Measurements from ENCODE around the gene MTR.

MTR gene

DNA sequence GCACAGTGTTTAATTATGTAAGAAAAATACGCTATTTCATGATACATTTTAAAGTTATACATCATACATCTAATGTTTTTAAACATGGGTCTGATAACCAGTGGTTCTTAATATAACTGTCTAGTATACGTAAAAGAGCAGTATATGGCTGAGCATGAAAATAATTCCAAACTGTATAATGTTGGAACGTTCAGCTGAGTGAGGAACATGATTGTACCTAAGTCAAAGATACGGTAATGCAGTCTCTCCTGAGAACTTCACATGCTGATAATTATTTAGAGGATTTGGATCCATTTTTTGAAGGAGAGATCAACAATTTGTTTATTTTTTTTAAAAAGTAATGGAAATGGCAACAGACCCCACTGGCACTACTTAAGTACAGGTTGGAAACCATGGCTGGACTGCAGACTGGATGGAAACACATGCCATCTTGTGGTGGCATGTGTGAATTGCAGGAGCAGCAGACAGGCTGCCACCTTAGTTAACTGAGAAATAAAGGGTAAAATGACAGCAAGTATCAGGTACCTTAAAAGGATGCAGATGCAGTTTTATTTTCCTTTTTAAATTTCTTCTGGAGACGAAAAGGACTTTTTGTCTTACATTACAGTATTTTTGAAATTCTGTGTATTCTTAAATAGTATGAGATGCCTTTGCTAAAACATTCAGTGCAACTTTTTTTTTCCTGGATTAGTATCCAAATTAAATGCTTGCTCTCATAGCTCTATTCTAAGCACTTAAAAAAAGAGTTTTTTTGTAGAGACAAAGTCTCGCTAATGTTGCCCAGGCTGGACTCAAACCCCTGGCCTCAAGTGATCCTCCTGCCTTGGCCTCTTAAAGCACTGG lies 73.8 kb downstream of the MTR start:
- no peak for DNase-seq (ENCODE audit: extremely low read depth, low read depth)
- TF ChIP-seq, protein P1, sequence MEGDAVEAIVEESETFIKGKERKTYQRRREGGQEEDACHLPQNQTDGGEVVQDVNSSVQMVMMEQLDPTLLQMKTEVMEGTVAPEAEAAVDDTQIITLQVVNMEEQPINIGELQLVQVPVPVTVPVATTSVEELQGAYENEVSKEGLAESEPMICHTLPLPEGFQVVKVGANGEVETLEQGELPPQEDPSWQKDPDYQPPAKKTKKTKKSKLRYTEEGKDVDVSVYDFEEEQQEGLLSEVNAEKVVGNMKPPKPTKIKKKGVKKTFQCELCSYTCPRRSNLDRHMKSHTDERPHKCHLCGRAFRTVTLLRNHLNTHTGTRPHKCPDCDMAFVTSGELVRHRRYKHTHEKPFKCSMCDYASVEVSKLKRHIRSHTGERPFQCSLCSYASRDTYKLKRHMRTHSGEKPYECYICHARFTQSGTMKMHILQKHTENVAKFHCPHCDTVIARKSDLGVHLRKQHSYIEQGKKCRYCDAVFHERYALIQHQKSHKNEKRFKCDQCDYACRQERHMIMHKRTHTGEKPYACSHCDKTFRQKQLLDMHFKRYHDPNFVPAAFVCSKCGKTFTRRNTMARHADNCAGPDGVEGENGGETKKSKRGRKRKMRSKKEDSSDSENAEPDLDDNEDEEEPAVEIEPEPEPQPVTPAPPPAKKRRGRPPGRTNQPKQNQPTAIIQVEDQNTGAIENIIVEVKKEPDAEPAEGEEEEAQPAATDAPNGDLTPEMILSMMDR (IDR thresholded peaks at IDR 0.05; ENCODE audit: low read depth, low read length) = peak; percentile 97

DNA sequence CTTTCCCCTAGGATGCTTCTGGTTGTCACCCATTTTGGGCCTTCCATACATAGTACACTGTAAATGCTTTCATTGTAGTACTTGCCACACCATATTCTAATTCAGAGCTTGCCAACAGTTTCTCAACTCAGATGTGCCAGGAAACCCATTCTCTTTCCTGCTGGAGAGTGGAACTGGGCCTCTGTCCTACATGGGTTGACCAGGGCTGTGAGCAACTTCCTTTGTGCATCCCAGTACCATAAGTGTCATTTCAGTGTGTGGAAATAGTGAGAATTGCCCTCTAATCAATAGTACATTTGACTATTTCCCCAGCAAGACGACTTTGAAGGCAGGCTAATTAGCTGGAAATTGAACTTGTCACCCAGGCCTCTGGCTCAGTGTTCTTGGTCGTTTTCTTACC lies 74.8 kb downstream of the MTR start:
- TF ChIP-seq, protein P1 (IDR thresholded peaks at IDR 0.05; ENCODE audit: low read depth, low read length) = no peak
- DNase-seq (ENCODE audit: extremely low read depth, low read depth) = no peak

DNA sequence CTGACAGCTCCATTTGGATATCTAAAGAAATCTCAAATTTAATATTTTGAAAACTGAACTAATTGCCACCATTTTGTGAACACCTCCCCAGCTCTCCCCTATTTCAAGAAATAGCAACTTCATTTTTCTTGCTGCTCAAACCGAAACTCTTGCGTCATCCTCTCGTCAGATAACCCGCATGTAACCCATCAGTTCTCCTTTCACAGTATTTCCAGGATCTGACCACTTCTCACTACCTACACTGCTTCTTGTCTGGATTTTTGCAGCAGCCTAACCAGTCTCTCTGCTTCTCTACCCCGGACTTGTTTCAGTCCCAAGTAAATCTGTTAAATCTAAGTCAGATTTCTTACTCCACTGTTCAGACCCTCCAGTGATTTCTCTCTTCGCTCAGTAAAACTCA lies 75.6 kb downstream of the MTR start:
- DNase-seq (ENCODE audit: extremely low read depth, low read depth) = no peak
- TF ChIP-seq, protein P1 (IDR thresholded peaks at IDR 0.05; ENCODE audit: low read depth, low read length) = no peak

- DNase-seq (ENCODE audit: extremely low read depth, low read depth) = no peak
Observed at GRCh38 chr1:236872075-236872666, 77.1 kb downstream of the MTR start.

DNA sequence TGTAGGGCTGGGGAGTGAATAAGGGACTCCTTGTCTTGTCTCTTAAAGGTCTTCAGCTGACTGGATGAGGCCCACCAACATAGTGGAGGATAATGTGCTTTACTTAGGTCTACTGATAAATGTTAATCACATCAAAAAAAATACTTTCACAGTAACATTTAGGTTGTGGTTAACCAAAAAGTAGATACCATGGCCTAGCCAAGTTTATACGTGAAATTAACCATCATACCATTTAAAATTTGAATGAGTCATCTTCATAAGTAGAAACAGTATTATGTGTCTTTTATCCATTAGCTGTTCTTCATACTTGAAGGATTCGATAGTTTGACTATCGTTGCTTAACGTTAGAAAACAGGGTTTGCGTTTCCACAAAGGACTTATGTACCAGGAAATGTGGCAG lies 80.9 kb downstream of the MTR start:
- TF ChIP-seq, protein P1 (IDR thresholded peaks at IDR 0.05; ENCODE audit: low read depth, low read length) = no peak
- DNase-seq (ENCODE audit: extremely low read depth, low read depth) = no peak

More at GRCh38 chr1:236872075-236872666, 77.1 kb downstream of the MTR start:
- TF ChIP-seq, protein P1 (IDR thresholded peaks at IDR 0.05; ENCODE audit: low read depth, low read length) = no peak

DNA sequence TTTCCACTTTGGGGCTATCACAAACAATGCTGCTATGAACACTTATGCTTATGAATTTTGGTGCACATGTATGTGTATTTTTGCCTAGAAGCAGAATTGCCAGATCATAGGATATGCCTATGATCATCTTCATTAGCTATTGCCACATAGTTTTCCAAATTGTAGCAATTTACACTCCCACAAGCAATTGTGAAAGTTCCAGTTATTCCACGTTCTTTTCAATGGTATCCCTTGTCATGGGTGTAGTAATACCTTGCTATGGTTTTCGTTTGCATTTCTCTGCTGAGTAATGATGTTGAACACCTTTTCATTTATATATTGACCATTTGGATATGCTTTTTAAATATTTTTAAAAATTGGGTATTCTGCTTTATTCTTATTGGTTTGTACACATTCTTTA lies 82.6 kb downstream of the MTR start:
- TF ChIP-seq, protein P1 (IDR thresholded peaks at IDR 0.05; ENCODE audit: low read depth, low read length) = no peak
- DNase-seq (ENCODE audit: extremely low read depth, low read depth) = no peak

GRCh38 chr1:236880209-236880608 lies 85.1 kb downstream of the MTR start:
- DNase-seq (ENCODE audit: extremely low read depth, low read depth) = no peak
- TF ChIP-seq, protein P1 (IDR thresholded peaks at IDR 0.05; ENCODE audit: low read depth, low read length) = no peak
